IMR-90 (cell line): ENCODE results near the gene KLHL7. TPM values are rescaled to one million over a fixed set of nuclear protein-coding genes. Genes with fewer than 3 reads are reported as not detected.

Experiments
- ATAC-seq: fragments of 200-7000 bp; cut with Tn5 transposase; 2 replicates; pipeline ENCODE4 v1.9.1; 2020; ENCODE audit warnings: low read depth, mild to moderate bottlenecking, moderate library complexity
- BruUV-seq: library from RNA; stranded (reverse); fragments of 400-500 nt; replicated peaks from 2 replicates; lab custom pipeline; 2021; lab: Mats Ljungman, UMichigan
- CTCF ChIA-PET: fragments of 300-600 bp; formaldehyde crosslinking; extraction: SDS; loops from one replicate; lab custom pipeline; 2021; ENCODE audit warnings: antibody characterized with exemption; lab: Yijun Ruan, JAX
- POLR2A ChIA-PET: fragments of 300-600 bp; sonication (Branson Sonifier 250); formaldehyde crosslinking; loops from one replicate; lab custom pipeline; 2022; ENCODE audit warnings: antibody characterized with exemption; ENCODE audit not compliant: unreplicated experiment; lab: Charles Lee
- DNase-seq: peaks from one replicate; pipeline ENCODE4 v3.0.0; 2013
- H2AFZ ChIP-seq: replicated peaks from 2 replicates; pipeline ENCODE3; 2013; ENCODE audit warnings: low read length, mild to moderate bottlenecking; ENCODE audit not compliant: poor library complexity
- H2AK5ac ChIP-seq: 2 replicates; pipeline ENCODE4 v1.6.1; 2013; ENCODE audit warnings: low read depth, low read length, inconsistent platforms
- H2AK9ac ChIP-seq: replicated peaks from 2 replicates; pipeline ENCODE3; 2013; ENCODE audit warnings: mild to moderate bottlenecking, low read depth, low read length, moderate library complexity; ENCODE audit not compliant: poor library complexity
- H2BK120ac ChIP-seq: 2 replicates; pipeline ENCODE4 v1.6.1; 2013; ENCODE audit warnings: low read depth, low read length, inconsistent platforms
- H2BK15ac ChIP-seq: 3 replicates; pipeline ENCODE4 v1.6.1; 2013; ENCODE audit warnings: low read depth, low read length, inconsistent platforms
- H2BK20ac ChIP-seq: 2 replicates; pipeline ENCODE4 v1.6.1; 2013; ENCODE audit warnings: low read depth, mild to moderate bottlenecking, inconsistent platforms, low read length, moderate library complexity
- H2BK5ac ChIP-seq: 2 replicates; pipeline ENCODE4 v1.6.1; 2013; ENCODE audit warnings: mild to moderate bottlenecking, low read depth, low read length, inconsistent platforms; ENCODE audit not compliant: poor library complexity, severe bottlenecking
- H3K14ac ChIP-seq: replicated peaks from 2 replicates; pipeline ENCODE4 v1.6.1; 2013; ENCODE audit warnings: low read depth, low read length, inconsistent platforms
- H3K18ac ChIP-seq: 2 replicates; pipeline ENCODE4 v1.6.1; 2013; ENCODE audit warnings: low read depth, low read length, control low read depth
- H3K23ac ChIP-seq: 2 replicates; pipeline ENCODE4 v1.6.1; 2013; ENCODE audit warnings: low read depth, low read length, inconsistent platforms
- H3K27ac ChIP-seq: 2 replicates; pipeline ENCODE4 v1.5.1; 2013; ENCODE audit warnings: mild to moderate bottlenecking, control low read depth, low read length; ENCODE audit not compliant: insufficient read depth
- H3K27me3 ChIP-seq: 2 replicates; pipeline ENCODE4 v1.6.1; 2013; ENCODE audit warnings: low read length; ENCODE audit not compliant: control insufficient read depth, insufficient read depth
- H3K36me3 ChIP-seq: 2 replicates; pipeline ENCODE4 v1.6.1; 2013; ENCODE audit warnings: low read length, mixed read lengths; ENCODE audit not compliant: control insufficient read depth, insufficient read depth
- H3K4ac ChIP-seq: 2 replicates; pipeline ENCODE4 v1.6.1; 2013; ENCODE audit warnings: low read depth, low read length, inconsistent platforms
- H3K4me1 ChIP-seq: 2 replicates; pipeline ENCODE4 v1.6.1; 2013; ENCODE audit warnings: low read length, mixed read lengths; ENCODE audit not compliant: control insufficient read depth, insufficient read depth
- H3K4me2 ChIP-seq: 2 replicates; pipeline ENCODE4 v1.6.1; 2013; ENCODE audit warnings: low read depth, mild to moderate bottlenecking, control low read depth, low read length, moderate library complexity
- H3K4me3 ChIP-seq: 2 replicates; pipeline ENCODE4 v1.5.1; 2013; ENCODE audit warnings: low read depth, mild to moderate bottlenecking, control low read depth, low read length, moderate library complexity; ENCODE audit not compliant: insufficient read depth
- H3K56ac ChIP-seq: 2 replicates; pipeline ENCODE4 v1.6.1; 2013; ENCODE audit warnings: low read length, inconsistent platforms; ENCODE audit not compliant: insufficient read depth; ENCODE audit errors: extremely low read depth
- H3K79me1 ChIP-seq, 2 experiments: 2 replicates each; pipeline ENCODE4 v1.6.1; 2013; ENCODE audit warnings: low read length in 2 of 2, inconsistent platforms in 1 of 2, low read depth in 1 of 2
- H3K9ac ChIP-seq: 2 replicates; pipeline ENCODE4 v1.6.1; 2013; ENCODE audit warnings: low read depth, low read length, control low read depth
- H3K9me1 ChIP-seq: 2 replicates; pipeline ENCODE4 v1.6.1; 2013; ENCODE audit warnings: low read length, inconsistent platforms; ENCODE audit not compliant: insufficient read depth
- H3K9me3 ChIP-seq: 2 replicates; pipeline ENCODE4 v1.6.1; 2013; ENCODE audit warnings: low read length; ENCODE audit not compliant: control insufficient read depth, insufficient read depth
- H4K20me1 ChIP-seq: 2 replicates; pipeline ENCODE4 v1.6.1; 2013; ENCODE audit warnings: low read length, inconsistent platforms; ENCODE audit not compliant: insufficient read depth
- H4K5ac ChIP-seq: 2 replicates; pipeline ENCODE4 v1.6.1; 2013; ENCODE audit warnings: mild to moderate bottlenecking, low read depth, low read length, control low read depth
- H4K8ac ChIP-seq, 2 experiments: 2 replicates each; pipeline ENCODE4 v1.6.1; 2013; ENCODE audit warnings: low read depth in 2 of 2, low read length in 2 of 2, control low read depth in 1 of 2, inconsistent platforms in 1 of 2
- H4K91ac ChIP-seq: 2 replicates; pipeline ENCODE4 v1.6.1; 2013; ENCODE audit warnings: low read depth, low read length, inconsistent platforms; ENCODE audit not compliant: insufficient read depth
- BHLHE40 ChIP-seq: fragments of 150-350 bp; IDR thresholded peaks from 2 replicates; pipeline ENCODE4 v1.6.1; 2016; ENCODE audit warnings: mild to moderate bottlenecking, low read depth, low read length
- CEBPB ChIP-seq: IDR thresholded peaks from 2 replicates; pipeline ENCODE4 v1.6.1; 2012; ENCODE audit warnings: low read depth, low read length, improper control_type of control experiment
- MAFK ChIP-seq: IDR thresholded peaks from 2 replicates; pipeline ENCODE4 v1.6.1; 2012; ENCODE audit warnings: low read depth, low read length, improper control_type of control experiment
- NFE2L2 ChIP-seq: fragments of 150-350 bp; IDR thresholded peaks from 2 replicates; pipeline ENCODE4 v1.6.1; 2016; ENCODE audit warnings: low read depth, mild to moderate bottlenecking, low read length
- RFX5 ChIP-seq: IDR thresholded peaks from 2 replicates; pipeline ENCODE4 v1.8.0; 2012; ENCODE audit warnings: low read depth, mild to moderate bottlenecking, low read length, moderate library complexity
- WGBS, 2 experiments: methylation state at CpG; one replicate each; pipeline versions ENCODE4 v1.1.5 to v1.1.7; 2013; ENCODE audit warnings: missing lambda C conversion rate in 2 of 2; ENCODE audit not compliant: insufficient read length in 1 of 2; ENCODE audit errors: extremely low coverage in 2 of 2; 5-methylcytosine and 5-hydroxymethylcytosine counted together
- dilution Hi-C: fragments of 300-500 bp; cut with HindIII; formaldehyde crosslinking; loops from one replicate; pipeline ENCODE4 v1.14.3; 2018; ENCODE audit warnings: low sequenced_read_pairs; ENCODE audit not compliant: unreplicated experiment
- in situ Hi-C: fragments of 300-500 bp; cut with MboI; formaldehyde crosslinking; loops from 3 replicates; pipeline ENCODE4 v1.14.3; 2019; ENCODE audit warnings: low sequenced_read_pairs, inconsistent platforms, mixed read lengths
- intact Hi-C: fragments of 100-400 bp; cut with micrococcal nuclease; formaldehyde crosslinking; loops from 2 replicates; pipeline ENCODE4 v1.10.0; 2022
- polyA plus RNA-seq, 3 experiments: library from polyadenylated mRNA; depleted of rRNA; stranded (reverse); fragments of >200 nt; gene quantifications; 2 replicates each; pipeline ENCODE4 v1.2.3, GENCODE V29; 2012; ENCODE audit warnings: low replicate concordance in 1 of 3
- total RNA-seq: library from RNA; depleted of rRNA; stranded (reverse); fragments of >200 nt; gene quantifications from 2 replicates; pipeline ENCODE4 v1.2.3, GENCODE V29; 2012
- TF ChIP-seq, protein P1 (sequence below): conservative IDR thresholded peaks from 2 replicates; pipeline ENCODE4 v1.5.1; 2012; ENCODE audit warnings: mild to moderate bottlenecking, low read depth, low read length, improper control_type of control experiment
- TF ChIP-seq, protein P2 (sequence below): fragments of 150-350 bp; IDR thresholded peaks from 2 replicates; pipeline ENCODE4 v1.6.1; 2017; ENCODE audit warnings: mild to moderate bottlenecking, antibody characterized with exemption, low read length, low read depth

The KLHL7 gene
- total and polyA plus RNA-seq, 2 of the 4 experiments (the other 2 are of a cell fraction), result 24.6 to 29.2 TPM

DNA sequence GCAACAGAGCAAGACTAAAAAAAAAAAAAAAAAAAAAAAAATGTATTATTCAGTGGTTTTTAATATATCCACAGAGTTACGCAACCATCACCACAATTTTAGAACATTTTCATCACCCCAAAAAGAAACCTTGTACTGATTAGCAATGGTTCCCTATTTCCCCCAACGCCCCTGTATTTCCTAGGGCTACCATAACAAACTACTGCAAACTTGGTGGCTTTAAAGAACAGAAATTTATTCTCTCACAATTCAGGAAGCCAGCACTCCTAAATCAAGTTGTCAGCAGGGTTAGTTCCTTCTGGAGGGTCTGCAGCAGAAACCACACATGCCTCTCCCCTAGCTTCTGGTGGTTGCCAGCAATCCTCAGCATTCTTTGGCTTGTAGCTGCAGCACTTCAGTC lies 70.4 kb downstream of the KLHL7 start:
- Histone ChIP-seq H3K56ac (no peak overlapping the region), H3K23ac (no peak overlapping the region), H3K36me3 (peaks cover 6% of the 10 kb centered on the region), H2AK5ac (no peak overlapping the region), H3K14ac (no peak overlapping the region), H3K9me1 (no peaks in the 10 kb centered on the region), H2AK9ac (no peak overlapping the region), H2BK5ac (no peak overlapping the region), H4K20me1 (no peaks in the 10 kb centered on the region), H3K27me3 (no peaks in the 10 kb centered on the region), H4K8ac (no peak overlapping the region), H3K4me3 (no peak overlapping the region), H2BK20ac (no peak overlapping the region), H3K9ac (no peak overlapping the region), H3K18ac (no peak overlapping the region), H3K79me1 (peaks cover 3 to 4% of the 10 kb centered on the region in 2 experiments; a peak in 1 of 4 replicates), H3K4ac (no peak overlapping the region), H2AFZ (no peak overlapping the region), H2BK120ac (no peak overlapping the region), H2BK15ac (no peak overlapping the region), H3K9me3 (no peaks in the 10 kb centered on the region), H3K27ac (no peak overlapping the region), H4K5ac (no peak overlapping the region), H3K4me1 (no peaks in the 10 kb centered on the region), H4K91ac (no peak overlapping the region), H3K4me2 (no peak overlapping the region)
- DNase-seq, result no peak
- intact Hi-C loops (no loop called here), dilution Hi-C loops (no loop called here), in situ Hi-C loops (no loop called here)
- BruUV-seq, result no TSS peak
- no peak for ATAC-seq
- WGBS, 2 experiments, result no CpG with 5 or more reads among the region's 2 CpGs
- peak; percentile 73 for TF ChIP-seq CEBPB
- TF ChIP-seq, protein P1, sequence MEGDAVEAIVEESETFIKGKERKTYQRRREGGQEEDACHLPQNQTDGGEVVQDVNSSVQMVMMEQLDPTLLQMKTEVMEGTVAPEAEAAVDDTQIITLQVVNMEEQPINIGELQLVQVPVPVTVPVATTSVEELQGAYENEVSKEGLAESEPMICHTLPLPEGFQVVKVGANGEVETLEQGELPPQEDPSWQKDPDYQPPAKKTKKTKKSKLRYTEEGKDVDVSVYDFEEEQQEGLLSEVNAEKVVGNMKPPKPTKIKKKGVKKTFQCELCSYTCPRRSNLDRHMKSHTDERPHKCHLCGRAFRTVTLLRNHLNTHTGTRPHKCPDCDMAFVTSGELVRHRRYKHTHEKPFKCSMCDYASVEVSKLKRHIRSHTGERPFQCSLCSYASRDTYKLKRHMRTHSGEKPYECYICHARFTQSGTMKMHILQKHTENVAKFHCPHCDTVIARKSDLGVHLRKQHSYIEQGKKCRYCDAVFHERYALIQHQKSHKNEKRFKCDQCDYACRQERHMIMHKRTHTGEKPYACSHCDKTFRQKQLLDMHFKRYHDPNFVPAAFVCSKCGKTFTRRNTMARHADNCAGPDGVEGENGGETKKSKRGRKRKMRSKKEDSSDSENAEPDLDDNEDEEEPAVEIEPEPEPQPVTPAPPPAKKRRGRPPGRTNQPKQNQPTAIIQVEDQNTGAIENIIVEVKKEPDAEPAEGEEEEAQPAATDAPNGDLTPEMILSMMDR, result no peak
- no peak for TF ChIP-seq BHLHE40
- TF ChIP-seq, protein P2, sequence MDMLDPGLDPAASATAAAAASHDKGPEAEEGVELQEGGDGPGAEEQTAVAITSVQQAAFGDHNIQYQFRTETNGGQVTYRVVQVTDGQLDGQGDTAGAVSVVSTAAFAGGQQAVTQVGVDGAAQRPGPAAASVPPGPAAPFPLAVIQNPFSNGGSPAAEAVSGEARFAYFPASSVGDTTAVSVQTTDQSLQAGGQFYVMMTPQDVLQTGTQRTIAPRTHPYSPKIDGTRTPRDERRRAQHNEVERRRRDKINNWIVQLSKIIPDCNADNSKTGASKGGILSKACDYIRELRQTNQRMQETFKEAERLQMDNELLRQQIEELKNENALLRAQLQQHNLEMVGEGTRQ, result no peak
- no peak for TF ChIP-seq MAFK
- TF ChIP-seq NFE2L2, result no peak
- no peak for TF ChIP-seq RFX5
- ChIA-PET POLR2A (no interaction called here), CTCF (no interaction called here)
